Activated CD4-positive, alpha-beta T cell treated with anti-CD3 and anti-CD28 coated beads, Interleukin-2, amount 50 U/mL, for 48 hours (primary cell): Measurements from ENCODE around the gene BCL2.

Source experiments
- DNase-seq, 2 experiments: peaks; one replicate each; pipeline ENCODE4 v3.0.0-alpha.2; 2020

Gene BCL2

DNA sequence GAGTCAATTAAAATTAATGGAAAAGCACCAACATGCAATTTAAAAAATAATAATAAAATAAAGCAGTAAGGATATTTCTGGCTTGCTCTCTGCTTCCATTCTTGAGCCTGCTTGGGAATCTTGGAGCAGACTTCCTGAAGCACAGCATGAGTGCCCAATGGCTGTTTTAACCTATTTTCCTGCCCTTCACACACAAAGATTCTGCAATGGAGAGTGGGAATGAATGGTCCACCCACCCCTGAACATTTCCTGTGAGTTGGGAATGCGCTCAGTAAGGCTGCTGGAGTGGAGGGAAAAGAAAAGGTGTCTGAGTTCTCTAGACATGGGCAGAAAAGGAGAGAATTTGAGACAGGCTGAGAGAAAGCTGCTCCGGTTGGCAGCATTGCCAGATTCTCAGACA, 140.6 kb downstream of the BCL2 start:
- no peak for DNase-seq

DNA sequence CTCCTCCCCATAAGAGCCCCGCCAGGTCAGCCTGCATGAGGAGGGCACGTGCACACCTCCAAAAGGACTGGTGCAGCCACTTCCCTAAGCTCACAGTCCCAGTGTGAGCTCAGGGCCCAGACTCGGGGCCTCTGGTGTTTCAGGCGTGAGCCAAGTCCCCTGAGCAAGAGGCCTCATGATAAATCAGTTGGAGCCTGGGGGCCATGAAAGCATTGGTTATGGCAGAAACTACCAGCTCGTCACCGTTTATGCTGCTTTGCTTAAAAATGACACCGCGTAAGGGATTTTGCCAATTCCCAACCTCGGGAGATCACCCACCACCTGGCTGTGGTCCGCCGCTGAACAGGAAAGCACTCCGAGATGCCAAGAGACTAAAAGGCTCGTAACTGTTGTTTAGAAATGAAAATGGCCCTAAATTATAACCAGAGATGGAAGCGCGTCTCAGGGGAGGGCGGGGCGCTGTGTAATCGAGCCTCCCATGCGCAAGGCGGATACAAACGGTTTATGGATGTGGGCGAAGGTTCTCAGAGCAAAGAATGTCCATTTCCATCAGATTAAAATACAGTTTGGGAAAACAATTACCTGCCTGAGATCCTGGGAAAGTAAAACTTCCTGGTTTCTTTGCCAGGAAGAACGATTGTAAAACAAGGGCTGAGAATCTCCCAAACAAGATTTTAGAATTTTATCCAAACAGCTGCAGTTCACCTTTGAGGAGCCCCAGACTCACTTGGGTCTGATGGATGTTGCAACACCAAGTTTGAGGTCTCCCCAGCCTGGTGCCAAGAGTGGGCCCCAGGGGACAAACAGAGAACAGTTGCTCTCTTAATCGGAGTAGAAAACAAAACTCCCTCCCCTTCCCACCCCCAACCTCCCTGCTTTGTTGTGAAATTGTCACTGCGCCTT, 141.4 kb downstream of the BCL2 start:
- DNase-seq: no peak

DNA sequence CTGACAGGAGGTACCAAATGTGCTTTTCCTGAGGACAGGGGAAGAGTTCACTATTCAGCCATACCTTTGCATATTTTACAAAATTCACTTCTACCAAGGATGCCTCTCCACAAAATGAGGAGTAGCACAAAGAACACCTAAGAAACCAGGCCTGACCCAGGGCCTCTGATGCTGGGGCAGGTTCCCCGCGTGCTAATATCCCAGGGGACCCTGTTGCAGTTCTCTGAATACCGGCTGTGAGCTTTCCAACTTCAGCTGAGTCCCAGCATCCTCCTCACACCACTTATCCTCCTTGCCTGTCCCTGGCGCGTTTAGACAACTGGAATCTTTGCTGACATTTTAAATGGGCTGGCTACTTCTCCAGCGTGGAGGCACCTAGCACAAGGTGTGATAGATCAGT, 142.3 kb downstream of the BCL2 start:
- DNase-seq: no peak

DNA sequence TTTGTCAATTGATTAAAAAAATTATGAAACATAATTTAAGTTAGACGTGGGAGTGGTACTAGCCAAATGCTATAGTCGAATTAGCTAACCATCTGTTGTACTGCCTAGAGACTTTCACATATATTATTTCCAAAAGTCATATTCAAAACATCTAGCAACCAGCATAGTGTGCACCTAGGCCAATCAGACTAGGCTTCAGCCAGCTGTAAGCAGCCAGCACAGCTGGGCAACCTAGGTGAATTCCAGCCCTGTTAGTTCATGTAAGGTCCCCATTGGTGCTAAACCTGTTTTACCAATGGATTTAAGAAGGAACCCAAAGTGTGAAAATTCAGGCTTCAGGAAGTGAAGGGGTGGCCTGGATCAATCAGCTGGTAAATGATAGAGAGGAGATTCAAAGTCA, 144.3 kb downstream of the BCL2 start:
- no peak for DNase-seq

DNA sequence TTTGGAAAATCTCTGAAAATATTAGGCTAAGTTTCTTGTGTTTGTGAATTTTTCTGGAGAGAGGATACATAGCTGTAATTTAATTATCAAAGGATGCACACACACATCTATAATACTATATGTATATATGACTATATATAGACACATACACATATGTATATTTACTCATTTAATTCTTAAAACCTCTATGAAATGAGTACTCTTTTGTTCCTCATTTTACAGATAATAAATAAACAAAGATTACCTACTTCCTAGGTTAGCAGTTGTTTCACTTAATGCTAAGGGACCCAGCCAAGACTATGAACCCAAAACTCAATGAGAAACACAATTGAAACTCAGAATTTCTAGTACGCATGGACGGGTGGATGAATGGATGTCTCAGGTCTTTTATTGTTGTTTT, 145.6 kb downstream of the BCL2 start:
- no peak for DNase-seq

DNA sequence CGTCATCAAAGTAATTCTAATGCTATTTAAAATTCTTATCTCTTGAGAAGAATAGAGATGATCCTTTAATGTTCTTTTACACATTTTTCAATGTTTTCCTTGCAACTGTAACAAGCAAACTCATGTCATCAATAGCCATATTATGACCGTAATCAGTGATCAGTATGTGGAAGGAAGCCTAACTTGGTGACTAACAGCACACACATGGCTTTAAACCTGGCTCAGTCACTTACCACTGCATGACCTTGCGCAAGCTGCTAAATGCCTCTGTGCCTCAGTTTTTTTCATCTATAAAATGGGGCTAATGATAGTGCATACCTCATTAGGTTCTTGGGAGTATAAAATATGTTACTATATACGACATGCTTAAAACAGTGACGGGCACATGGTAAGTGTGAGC, 149.7 kb downstream of the BCL2 start:
- DNase-seq: no peak

DNA sequence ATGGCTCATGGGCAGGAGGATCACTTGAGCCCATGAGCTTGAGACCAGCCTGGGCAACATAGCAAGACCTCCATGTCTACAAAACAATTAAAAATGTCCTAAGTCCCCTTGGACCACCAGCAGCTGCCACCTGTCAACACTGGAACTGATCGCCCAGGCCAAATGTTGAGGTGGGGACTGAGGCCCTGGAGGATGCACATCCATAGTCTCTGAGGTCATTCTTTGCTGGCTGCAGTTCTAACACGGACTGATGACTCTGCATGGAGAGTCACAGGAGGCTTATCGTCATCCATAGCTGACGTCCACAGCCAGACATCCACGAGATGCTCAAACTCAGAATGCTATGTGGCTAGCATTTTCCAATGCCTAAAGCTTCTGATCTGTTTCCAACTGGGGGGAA, 151.3 kb downstream of the BCL2 start:
- no peak for DNase-seq

DNA sequence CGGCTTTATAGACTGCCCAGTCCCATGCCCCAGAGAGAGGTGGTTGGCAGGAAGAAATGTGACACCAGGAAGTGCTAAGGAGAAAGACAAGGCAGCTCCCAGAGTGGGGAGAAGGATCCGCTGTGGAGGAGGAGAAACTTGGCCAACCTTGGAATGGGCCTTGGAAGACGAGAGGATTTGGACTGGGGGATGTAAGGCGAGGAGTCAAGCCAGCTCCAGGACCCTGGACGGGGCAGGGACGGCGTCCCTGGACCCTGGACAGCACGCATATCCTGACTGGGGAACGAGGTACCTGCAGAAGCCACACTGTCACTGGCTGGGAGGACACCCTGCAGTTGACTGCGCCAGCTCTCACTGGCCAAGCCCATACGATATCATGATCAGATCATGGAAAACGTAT, 153.4 kb downstream of the BCL2 start:
- no peak for DNase-seq

DNA sequence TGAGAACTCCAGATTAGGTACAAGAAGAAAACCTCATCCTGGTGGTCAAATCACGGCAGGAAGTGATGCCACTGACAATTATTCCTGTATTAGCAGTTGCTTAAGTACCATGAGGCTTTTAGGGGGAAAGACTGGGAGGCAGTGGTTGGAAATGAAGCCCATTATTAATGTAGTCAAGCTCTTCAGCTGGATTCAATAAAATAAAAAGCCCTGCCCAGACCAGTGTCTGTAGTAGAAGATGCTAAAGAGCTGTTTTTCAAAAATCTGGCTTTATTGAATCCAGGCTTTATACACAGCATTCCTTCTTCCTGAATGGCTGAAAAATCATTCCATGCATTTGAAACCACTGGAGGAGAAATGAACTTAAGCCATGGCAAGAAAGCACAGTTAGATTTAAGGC, 155.2 kb downstream of the BCL2 start:
- no peak for DNase-seq

DNA sequence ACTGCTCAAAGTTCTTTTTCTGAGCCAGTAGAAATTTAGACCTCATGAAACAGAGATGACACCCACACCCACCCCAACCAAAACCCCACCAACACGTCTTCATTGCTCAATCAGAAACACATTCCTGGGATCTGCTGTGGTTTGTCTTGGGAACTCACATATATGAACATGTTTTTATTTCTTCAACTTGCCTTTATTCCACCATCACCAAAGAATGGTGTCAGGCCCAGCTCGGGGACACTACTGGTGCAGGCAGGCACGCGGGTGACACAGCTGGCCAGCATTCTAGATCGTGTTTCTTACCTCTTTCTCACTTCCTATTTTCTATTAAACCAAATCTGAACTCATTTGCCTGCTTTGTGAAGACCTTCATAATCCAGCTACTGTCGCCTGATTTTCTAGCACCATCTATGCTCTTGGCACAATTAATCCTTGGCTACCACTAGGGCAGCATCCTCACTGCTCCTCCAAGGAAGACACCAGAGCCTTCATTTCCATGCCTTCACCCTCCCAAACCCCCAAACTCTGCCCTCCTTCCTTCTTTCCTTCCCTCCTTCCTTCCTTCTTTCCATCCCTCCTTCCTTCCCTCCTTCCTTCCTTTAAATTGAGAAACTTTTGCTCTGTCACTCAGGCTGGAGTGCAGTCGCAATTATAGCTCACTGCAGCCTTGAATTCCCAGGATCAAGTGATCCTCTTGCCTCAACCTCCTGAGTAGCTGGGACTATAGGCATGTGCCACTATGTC, 157.1 kb downstream of the BCL2 start:
- peak; percentile 45 to 60 for DNase-seq

DNA sequence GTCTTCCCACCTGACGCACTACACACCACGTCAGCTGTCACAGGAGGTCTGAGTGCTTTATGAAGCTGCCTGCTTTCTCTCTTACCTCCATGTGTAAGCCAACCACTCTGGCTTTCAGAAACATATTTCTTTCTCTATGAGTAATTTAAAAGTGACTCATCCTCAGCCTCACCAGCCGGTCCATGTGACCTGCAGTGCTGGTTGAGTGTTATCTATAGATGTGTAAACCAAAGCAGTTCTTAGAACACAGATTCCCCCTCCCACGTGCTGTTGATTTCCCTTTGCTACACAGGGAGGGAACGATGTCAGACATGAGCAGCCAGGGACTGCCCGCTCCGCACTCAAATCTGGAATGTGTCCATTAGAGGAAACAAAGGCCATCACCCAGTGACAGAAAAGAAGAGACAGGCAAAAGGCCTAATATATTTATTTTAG, 157.8 kb downstream of the BCL2 start:
- DNase-seq: peak; percentile 76 to 84

DNA sequence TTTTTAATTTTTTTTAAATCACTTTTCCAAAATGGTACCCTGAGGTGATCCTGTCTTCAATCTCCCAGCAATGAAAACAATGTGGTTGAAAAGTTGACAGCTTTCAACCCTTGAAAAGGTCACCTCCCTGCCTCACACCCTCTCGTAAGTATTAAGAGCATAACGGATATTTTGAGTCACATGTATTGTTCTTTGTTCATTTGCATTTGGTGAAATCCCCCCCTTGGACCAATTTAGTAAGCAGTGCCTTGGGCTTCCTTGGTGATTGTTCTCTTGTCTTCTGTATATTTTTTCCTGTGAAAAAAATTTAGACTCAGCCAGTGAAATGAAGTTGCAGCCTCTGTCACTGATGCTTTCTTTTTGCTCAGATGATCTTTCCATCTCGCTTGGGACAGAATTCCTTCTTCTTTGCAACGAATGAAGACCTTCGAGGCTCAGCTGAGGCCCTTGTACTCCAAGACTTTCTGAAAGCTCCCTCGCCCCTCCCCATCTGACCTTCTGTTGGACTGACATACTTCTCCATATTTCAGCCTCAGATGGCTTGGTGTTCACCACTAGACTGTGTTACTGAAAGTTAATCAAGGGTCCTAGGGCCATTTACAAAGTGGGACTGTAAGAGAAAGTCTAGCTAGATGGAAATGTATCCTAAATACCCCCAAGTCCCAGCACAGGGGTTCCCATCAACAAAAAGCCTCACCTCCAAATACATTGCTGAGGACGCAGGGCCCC, 158.4 kb downstream of the BCL2 start:
- peak; percentile 39 to 55 for DNase-seq

DNA sequence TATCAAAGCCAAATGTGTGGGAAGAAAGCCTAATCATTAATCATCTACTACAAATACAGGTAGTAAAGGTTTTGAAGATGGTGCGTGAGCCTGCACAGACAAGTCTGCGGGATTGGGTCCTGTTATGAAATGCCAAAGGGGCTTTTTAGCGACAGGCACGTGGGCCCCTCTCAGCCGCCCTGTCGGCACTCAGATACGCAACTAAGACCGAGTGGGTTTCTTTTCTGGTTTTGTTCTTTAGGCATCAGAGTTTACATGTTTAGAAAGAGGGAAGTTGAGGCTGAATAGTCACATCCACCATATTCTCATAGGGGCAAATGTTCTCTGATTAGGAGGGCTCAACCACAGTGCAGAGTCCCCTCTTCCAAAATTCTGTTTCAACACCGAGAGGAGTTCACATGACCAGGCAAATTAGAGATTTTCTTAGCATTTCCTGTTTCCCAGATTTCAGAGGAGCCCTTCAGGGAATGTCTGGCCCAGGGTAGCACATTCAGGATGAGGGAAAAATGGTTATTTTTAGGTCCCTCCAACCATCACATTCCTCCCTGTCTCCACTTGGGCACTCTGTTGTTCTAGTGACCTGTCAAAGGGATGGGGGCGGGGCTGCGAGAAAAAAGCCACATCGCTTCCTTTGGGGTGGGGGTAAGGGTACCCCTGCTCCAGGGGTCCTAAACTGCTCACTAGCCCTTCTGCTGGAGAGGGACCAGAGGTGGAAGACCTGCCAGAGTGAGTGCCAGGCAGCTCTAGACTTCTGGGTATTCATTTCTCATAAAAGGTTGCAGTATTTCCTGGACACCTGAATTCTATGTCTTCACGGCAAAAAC, 159.2 kb downstream of the BCL2 start:
- DNase-seq: peak; percentile 38 to 53

DNA sequence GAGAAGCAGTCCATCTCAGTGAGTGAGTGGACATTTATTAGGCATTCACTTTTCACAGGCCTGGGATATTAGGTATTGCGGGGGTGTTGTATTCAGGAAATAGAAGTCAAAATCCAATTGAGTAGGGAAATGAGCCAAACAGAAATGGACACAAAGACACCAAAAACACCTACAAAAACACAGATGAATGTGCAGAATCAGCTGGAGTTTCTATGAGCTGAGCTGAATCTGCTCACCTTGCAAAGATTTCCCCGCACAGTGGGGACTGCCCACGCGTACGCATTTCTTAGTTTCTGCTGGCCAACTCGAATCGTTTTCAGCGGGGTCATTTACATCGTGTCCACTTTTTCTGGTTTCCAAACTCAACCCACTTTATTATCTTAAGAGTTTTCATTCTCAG, 160.0 kb downstream of the BCL2 start:
- DNase-seq: peak; percentile 55 to 71

DNA sequence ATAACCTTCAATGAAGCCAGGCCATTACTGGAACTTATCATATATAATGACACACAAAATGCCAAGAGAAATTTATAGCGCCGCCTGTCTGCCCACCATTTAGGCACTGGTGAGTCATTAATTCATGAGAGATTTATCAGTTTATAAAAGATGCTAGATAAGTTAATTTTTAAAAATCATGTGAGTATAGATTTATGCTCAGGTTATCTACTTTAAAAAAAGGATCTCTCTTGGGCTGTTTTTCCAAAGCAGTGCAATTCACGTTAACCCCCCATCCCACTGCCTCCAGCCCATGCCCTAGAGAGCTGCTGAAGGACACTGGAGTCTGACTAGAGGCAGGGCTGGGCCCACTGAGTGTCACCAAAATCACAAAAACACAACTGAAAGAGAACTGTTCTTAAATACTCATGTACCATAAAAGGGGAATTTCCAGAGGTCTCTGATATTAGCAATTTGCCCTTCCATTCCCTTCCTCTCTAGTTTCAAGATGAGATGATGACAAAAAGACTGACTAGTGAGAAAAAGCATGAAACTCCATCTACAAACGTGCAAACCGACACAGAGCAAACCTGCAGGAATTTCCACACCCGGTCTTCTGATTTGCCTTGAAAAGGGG, 160.8 kb downstream of the BCL2 start:
- peak; percentile 56 to 68 for DNase-seq

DNA sequence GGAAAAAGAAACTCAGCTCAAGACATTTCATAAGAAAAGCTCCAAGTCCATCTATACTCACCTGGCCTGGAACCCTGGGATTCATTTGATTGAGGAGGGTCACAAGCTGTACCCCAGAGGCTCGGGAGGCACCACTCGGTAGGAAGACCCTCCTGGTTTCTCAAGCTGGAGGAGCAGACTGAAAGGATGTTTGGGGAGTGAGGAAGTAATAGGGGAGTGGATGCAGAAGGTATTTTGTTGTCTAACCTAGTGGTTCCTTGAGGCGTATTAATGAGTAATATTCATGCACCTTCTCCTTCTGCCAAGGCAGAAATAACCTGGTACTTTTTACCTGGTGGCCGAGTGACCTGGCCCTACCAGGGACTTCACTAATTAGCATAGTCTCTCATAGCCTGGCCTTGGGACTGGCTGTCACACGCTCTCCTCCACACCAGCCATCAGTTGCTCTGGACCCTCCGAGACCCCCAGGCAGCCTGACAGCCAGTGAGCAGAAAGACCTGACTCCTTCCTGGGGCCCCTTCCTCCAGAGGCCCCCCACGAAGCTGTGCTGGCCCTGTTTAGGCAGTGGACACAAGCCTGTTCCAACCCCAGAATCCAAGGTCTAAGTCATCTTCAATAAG, 161.4 kb downstream of the BCL2 start:
- peak in 1 of 2 experiments; percentile 20 for DNase-seq

DNA sequence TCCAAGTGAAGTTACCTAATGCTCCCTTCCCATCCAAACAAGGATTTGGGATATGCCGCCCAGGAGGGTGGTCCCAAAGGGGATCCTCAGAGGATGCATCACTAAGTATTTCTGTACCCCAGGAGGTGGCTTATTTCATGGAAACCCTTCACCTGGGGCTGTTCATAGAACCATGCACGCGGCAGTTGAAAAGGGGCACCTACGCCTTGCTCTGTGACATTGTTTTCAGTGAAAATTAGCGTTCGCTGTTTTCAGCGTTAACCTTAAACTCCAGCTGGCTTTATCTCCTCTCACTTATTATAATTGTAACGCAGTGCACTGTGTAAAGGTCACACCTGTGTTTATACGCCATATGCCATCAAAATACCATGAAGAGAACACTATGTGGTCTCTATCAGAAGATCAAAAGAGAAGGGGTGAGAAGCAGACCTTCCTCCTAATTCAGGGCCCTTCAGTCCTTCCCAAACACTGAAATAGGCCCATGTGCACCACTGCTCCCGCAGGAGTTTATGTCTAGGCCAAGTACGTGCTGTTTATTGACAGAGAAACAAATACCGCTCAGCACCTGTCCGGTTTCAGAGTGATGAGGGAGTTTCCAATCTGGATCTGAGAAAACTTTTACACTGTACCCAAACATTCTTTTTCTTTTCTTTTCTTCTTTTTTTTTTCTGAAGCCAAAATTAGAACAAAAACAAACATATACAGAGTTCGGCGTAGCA, 162.1 kb downstream of the BCL2 start:
- peak in 1 of 2 experiments; percentile 31 for DNase-seq

DNA sequence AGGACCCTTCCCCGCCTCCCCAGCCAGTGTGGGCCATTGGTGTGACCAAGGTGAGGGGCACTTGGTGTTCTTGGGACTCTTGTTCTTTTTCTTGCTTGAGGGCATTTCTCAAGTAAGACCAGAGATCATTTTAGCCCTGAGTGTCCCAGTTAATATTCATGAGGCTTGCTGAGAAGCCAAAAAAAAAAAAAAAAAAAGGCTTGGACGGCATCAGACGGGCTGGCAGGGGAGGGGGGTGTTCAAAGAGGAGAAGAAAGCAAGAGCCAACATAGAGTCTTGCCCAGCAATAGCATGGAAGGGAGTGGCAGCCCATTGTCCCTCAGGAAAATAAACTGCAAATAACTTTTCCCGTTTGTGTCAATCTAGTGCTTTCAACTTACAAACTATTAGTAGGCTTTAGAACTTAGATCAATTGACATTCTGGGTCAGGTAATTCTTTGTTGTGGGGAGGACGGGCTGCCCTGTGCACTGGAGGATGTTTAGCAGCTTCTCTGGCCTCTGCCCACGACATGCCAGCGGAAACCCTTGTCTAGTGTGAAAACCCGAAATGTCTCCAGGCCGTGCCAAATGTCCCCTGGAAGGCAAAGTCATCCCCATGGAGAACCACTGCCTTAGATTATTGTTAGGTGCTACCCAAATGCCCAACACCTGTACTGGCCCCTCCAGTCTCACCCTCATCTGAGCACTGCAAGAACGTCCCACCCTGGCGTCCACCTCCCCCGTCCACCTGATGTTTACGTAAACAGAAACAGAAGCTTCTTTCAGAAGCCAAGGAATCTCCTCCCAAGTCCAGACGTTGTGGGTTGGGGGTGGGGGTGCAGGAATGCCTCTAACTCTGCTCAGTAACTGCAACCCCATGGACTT, 163.4 kb downstream of the BCL2 start:
- peak in 1 of 2 experiments; percentile 46 for DNase-seq

DNA sequence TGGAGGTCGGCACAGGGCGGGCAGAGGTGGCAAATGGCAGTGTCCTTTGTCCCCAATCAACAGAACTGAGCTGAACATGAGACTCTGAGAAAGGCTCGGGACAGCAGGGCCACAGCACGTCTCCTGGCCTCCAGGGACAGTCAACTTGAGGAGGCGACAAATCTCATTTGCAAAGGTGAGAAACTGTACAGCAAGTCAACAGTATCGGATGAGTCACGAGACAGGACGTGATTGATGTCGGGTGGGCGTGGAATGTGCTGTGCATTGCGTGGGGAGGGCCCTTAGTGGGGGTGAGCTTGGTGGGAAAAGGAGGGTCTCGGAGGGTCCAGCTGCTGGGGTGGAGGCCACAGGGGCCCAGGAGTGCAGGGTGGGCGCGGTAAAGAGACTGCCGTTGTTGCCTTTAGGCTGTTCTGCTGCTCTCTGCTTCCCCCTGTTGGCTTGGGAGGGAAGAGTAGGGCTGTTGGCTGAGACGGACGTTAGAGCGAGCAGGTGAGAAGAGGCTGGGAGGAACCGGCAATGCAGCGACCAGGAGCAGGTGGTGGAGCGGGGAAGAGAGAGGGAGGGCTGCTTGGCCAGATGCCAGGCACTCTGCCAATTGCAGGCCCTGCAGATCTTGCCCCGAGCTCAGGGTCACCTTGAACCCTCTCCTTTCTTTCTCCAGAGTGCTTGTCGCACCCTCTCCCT, 164.3 kb downstream of the BCL2 start:
- DNase-seq: peak; percentile 82 to 84
